GM23338 (cell line): ENCODE measurements around the gene KIRREL3.

Source experiments
- CTCF ChIP-seq, 2 experiments: fragments of 200-600 bp in 1 of 2; sonication (generic) in 1 of 2; conservative IDR thresholded peaks; 2 replicates each; pipeline versions ENCODE4 v1.5.1 to v1.6.1; 2016 to 2017; ENCODE audit warnings: antibody characterized with exemption in 2 of 2, low read depth in 2 of 2, mild to moderate bottlenecking in 2 of 2, moderate library complexity in 1 of 2
- EZH2 ChIP-seq: fragments of 200-600 bp; sonication (generic); IDR thresholded peaks from one replicate; pipeline ENCODE4 v1.8.0; 2017; ENCODE audit warnings: antibody characterized with exemption, mild to moderate bottlenecking, low read depth; ENCODE audit not compliant: unreplicated experiment
- JUNB ChIP-seq: IDR thresholded peaks from one replicate; pipeline ENCODE4 v1.6.1; 2016; ENCODE audit warnings: antibody characterized with exemption; ENCODE audit not compliant: unreplicated experiment
- REST ChIP-seq: IDR thresholded peaks from one replicate; pipeline ENCODE4 v1.6.1; 2018; ENCODE audit warnings: antibody characterized with exemption; ENCODE audit not compliant: unreplicated experiment
- ZNF331 ChIP-seq: fragments of 250-450 bp; sonication (Bioruptor Pico); IDR thresholded peaks from 2 replicates; pipeline ENCODE4 v1.5.0; 2020; ENCODE audit warnings: low read depth, mild to moderate bottlenecking, moderate library complexity

- TF ChIP-seq CTCF (conservative IDR thresholded peaks at IDR 0.05; ENCODE audit: low read depth in 2 of 2), result no peak
- no peak for TF ChIP-seq EZH2
- no peak for TF ChIP-seq ZNF331 (CRISPR knock-in tag)
- no peak for TF ChIP-seq REST
- TF ChIP-seq JUNB, result no peak
Observed at GRCh38 chr11:126476977-126477376, 523.6 kb downstream of the KIRREL3 start.
